Thyroid gland (tissue), 4 donors: ENCODE data around the gene SNX27. TPM values are rescaled to one million over a fixed set of nuclear protein-coding genes. Genes with fewer than 3 reads are reported as not detected.
"Not testable (repeated sequence)": the region's sequence is repeated elsewhere in the genome, so short reads cannot be mapped to it uniquely, and the experiment has no call there.

ENCODE experiments used
- DNase-seq, 2 donors: peaks; one replicate each; pipeline ENCODE4 v3.0.0-alpha.2; 2019
- H3K27ac ChIP-seq, 3 donors: fragments of 200-600 bp; sonication (generic); 1 replicate in 2 of 3; 2 replicates in 1 of 3; pipeline ENCODE4 v1.5.1; 2016 to 2019; ENCODE audit warnings: mild to moderate bottlenecking in 1 of 3, moderate library complexity in 1 of 3
- H3K27me3 ChIP-seq: fragments of 200-600 bp; sonication (generic); one replicate; pipeline ENCODE4 v1.5.1; 2019
- H3K36me3 ChIP-seq, 2 donors: fragments of 200-600 bp; sonication (generic); one replicate each; pipeline ENCODE4 v1.5.1; 2016 to 2019
- H3K4me1 ChIP-seq, 2 donors: fragments of 200-600 bp; sonication (generic); one replicate each; pipeline ENCODE4 v1.5.1; 2017 to 2019
- H3K4me3 ChIP-seq, 3 donors: fragments of 200-600 bp; sonication (generic); replicated peaks in 1 of 3; 1 replicate in 2 of 3; 2 replicates in 1 of 3; pipeline ENCODE4 v1.5.1; 2016; ENCODE audit warnings: mild to moderate bottlenecking in 1 of 3
- H3K9me3 ChIP-seq: fragments of 200-600 bp; sonication (generic); one replicate; pipeline ENCODE4 v1.5.1; 2017
- POLR2A ChIP-seq, 2 donors: fragments of 450-650 bp; IDR thresholded peaks; one replicate each; pipeline ENCODE4 v1.6.1; 2017; ENCODE audit warnings: antibody characterized with exemption in 2 of 2, mild to moderate bottlenecking in 2 of 2, moderate library complexity in 1 of 2
- WGBS, 2 donors: methylation state at CpG; one replicate each; pipeline ENCODE4 v1.1.5; 2017; 5-methylcytosine and 5-hydroxymethylcytosine counted together
- intact Hi-C: fragments of 100-400 bp; cut with DNase I; formaldehyde crosslinking; loops from one replicate; pipeline ENCODE4 v1.15.1; 2023
- total RNA-seq, 4 donors: library from RNA; depleted of rRNA; stranded (reverse); fragments of >200 nt; gene quantifications; one replicate each; pipeline ENCODE4 v1.2.3, GENCODE V29; 2016
- TF ChIP-seq, protein P1 (sequence below), 6 experiments: fragments of 200-600 bp in 3 of 6; fragments of 450-650 bp in 3 of 6; sonication (generic) in 3 of 6; IDR thresholded peaks; one replicate each; pipeline ENCODE4 v1.5.1; 2016 to 2019; ENCODE audit warnings: antibody characterized with exemption in 6 of 6, mild to moderate bottlenecking in 2 of 6, inconsistent platforms in 1 of 6, moderate library complexity in 1 of 6

Gene SNX27
- total RNA-seq, 4 donors from 2014 or later: 33.8 to 43.4 (median 37.9) TPM

DNA sequence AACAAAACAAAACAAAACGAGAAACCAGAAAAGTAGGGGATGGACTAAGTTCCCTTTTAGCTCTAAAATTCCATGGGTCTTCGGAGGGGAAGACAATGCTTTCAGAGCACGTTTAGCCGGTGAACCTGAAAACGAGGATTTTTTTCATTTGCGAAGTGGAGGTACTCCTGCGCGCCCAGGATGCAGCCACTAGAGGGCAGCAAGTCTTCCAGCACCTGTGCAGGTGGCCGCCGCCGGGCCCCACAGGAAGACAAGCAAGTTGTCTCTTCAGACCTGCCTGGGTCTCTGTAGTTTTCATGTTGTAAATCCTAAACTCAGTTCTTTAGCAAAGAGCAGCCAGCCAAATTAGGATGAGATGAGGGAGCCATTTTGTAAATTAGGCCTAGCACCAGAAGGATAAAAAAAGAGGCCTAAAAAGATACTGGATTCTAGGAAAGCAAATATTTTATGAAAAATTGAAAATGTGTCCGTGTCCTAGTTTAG is 17.7 kb upstream of the SNX27 start:
- no peak overlapping the region for H3K4me3 ChIP-seq
- H3K4me1 ChIP-seq: peaks cover 0 to 5% of the 10 kb centered on the region in 2 donors
- WGBS, 2 donors: 8 to 9% methylated on average over 12 of the region's 12 CpGs
- peak; percentile 91 to 93 for DNase-seq
- H3K27me3 ChIP-seq: no peaks in the 10 kb centered on the region
- no peaks in the 10 kb centered on the region for H3K36me3 ChIP-seq
- H3K9me3 ChIP-seq: no peaks in the 10 kb centered on the region
- H3K27ac ChIP-seq: no peak overlapping the region
- TF ChIP-seq POLR2A (IDR thresholded peaks at IDR 0.05): no peak
- TF ChIP-seq, protein P1, sequence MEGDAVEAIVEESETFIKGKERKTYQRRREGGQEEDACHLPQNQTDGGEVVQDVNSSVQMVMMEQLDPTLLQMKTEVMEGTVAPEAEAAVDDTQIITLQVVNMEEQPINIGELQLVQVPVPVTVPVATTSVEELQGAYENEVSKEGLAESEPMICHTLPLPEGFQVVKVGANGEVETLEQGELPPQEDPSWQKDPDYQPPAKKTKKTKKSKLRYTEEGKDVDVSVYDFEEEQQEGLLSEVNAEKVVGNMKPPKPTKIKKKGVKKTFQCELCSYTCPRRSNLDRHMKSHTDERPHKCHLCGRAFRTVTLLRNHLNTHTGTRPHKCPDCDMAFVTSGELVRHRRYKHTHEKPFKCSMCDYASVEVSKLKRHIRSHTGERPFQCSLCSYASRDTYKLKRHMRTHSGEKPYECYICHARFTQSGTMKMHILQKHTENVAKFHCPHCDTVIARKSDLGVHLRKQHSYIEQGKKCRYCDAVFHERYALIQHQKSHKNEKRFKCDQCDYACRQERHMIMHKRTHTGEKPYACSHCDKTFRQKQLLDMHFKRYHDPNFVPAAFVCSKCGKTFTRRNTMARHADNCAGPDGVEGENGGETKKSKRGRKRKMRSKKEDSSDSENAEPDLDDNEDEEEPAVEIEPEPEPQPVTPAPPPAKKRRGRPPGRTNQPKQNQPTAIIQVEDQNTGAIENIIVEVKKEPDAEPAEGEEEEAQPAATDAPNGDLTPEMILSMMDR (IDR thresholded peaks at IDR 0.05): peak; percentile 73 to 96 (median 85)
- intact Hi-C loops: loop anchor here (2.0 kb wide), 1 partner anchor 141 kb away; no protein-coding TSS in a partner anchor

DNA sequence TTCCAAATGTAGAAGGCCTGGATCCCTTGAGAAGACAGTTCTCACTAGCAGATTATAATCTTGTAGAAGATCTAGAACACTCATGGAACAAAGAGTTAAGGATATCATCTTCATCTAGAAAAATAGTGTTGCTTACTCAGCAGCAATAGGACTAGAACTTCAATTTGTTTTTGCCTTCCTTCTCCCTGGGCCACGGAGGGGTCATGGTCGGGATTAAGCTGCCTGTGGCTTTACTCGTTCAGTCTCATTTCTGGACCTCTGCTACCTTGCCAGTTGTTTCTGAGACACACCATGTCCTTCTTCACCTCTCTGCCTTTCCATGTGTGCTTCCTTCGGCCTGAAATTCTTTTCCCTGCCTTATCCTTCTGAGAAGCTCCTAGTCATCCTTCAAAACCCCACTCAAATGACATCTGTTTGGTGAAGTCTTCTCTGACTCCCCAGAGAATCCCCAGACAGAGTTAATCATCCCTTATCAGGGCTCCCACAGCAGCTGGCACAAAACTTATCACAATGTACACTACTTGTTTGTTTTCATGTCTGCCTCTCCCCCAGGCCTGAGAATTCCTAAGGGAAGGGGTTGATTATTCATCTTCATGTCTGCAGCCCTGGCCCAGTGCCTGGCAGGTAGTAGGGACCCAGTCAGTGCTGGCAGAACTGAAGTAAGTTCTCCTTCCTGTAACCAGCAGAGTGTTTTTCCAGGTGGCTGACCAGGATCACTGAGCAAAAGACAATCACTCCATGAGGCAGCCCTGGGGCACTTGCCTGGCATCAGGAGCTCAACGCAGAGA is 15.5 kb upstream of the SNX27 start:
- H3K27me3 ChIP-seq: no peaks in the 10 kb centered on the region
- 76 to 78% methylated on average over 5 of the region's 5 CpGs for WGBS, 2 donors
- H3K27ac ChIP-seq: no peak overlapping the region
- TF ChIP-seq, protein P1 (IDR thresholded peaks at IDR 0.05): no peak
- no peak for TF ChIP-seq POLR2A (IDR thresholded peaks at IDR 0.05)
- H3K4me3 ChIP-seq: no peak overlapping the region
- DNase-seq: peak; percentile 55 to 61
- no peaks in the 10 kb centered on the region for H3K9me3 ChIP-seq
- intact Hi-C loops: no loop called here
- no peaks in the 10 kb centered on the region for H3K36me3 ChIP-seq
- H3K4me1 ChIP-seq: peaks cover 0 to 5% of the 10 kb centered on the region in 2 donors

DNA sequence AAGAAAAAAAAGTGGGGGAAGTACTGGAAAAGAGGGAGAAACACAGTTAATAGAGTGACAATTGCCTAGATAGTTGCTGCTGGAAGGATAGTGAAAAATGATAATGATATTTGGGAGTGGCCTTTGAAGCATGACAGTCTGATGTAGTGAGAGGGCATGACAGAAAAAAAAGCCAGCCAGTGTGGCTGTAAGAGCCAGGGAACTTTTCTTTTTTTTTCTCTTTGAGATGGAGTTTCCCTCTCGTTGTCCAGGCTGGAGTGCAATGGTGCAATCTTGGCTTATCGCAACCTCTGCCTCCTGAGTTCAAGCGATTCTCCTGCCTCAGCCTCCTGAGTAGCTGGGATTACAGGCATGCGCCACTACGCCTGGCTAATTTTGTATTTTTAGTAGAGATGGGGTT is 9.3 kb upstream of the SNX27 start:
- WGBS, 2 donors: 78 to 81% methylated on average over 5 of the region's 5 CpGs
- H3K36me3 ChIP-seq, H3K4me3 ChIP-seq, H3K27me3 ChIP-seq, intact Hi-C loops, H3K27ac ChIP-seq, H3K9me3 ChIP-seq, H3K4me1 ChIP-seq, DNase-seq: not testable (repeated sequence)

DNA sequence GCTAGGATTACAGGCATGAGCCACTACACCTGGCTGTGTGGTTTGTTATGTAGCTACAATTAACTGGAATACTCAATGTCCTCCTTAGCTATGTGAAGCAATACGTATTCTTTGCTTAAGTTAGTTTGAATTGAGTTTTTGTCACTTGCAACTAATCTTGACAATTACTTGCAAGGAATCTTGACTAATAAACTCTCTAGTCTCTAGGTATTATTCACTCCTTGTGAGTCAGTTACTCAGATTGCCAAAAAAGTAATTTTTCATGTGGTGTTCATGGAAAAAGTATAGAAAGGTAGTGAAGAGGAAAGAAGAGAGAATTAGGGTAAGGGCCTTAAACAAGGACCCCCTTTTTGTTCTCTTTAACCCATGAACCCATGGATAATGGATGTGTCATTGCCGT is 7.6 kb upstream of the SNX27 start:
- Histone ChIP-seq H3K9me3 (no peaks in the 10 kb centered on the region), H3K4me1 (no peaks in the 10 kb centered on the region), H3K27me3 (no peaks in the 10 kb centered on the region), H3K27ac (no peak overlapping the region), H3K4me3 (no peak overlapping the region), H3K36me3 (no peaks in the 10 kb centered on the region)
- 72 to 74% methylated on average over 2 of the region's 2 CpGs for WGBS, 2 donors
- TF ChIP-seq POLR2A (IDR thresholded peaks at IDR 0.05): no peak
- TF ChIP-seq, protein P1 (IDR thresholded peaks at IDR 0.05): no peak
- DNase-seq: no peak
- intact Hi-C loops: no loop called here

DNA sequence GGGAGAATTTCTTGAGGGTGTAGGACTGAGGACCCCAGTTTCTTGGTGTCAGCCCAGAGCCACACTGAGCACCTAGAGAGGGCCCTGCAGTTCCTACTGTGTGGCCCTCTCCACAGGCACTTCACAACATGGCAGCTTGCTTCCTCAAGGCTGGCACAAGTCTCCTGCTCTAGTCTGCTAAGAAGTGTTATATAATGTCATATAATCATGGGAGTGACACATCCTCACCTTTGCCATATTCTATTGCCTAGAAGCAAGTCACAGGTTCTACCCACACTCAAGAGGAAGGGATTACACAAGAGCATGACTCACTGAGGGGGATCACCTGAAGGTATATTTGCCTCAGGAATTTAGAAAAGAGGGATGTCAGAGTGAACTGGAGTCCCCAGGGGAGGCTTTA is 5.5 kb upstream of the SNX27 start:
- DNase-seq: no peak
- TF ChIP-seq, protein P1 (IDR thresholded peaks at IDR 0.05): no peak
- no peak for TF ChIP-seq POLR2A (IDR thresholded peaks at IDR 0.05)
- H3K36me3 ChIP-seq: no peaks in the 10 kb centered on the region
- no peaks in the 10 kb centered on the region for H3K9me3 ChIP-seq
- H3K4me1 ChIP-seq: peaks cover 1 to 3% of the 10 kb centered on the region in 2 donors
- intact Hi-C loops: no loop called here
- no peak overlapping the region for H3K4me3 ChIP-seq
- no peak overlapping the region for H3K27ac ChIP-seq
- no peaks in the 10 kb centered on the region for H3K27me3 ChIP-seq
